ENCODE results near the gene NHLH2.

Gene NHLH2

DNA sequence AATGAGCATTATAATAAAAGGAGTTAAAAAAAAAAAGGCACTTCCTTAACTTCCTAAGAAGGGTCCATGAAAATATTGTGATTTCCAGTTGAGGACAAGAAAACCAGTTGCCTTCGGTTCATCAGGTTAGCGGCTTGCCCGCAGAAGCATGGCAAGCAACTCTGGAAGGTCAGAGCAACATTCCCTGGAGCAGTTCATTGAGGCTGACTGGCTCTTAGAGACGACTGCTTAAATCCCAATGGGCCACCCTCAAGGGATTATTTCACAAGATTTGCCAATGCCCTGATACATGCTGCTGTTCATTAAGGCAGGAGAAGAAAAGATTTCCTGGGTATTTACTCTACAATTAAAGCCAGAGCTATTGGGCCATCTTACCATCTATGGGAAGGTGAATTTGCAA, 43.4 kb downstream of the NHLH2 start:
- no peak for DNase-seq (ENCODE audit: low read depth)

DNA sequence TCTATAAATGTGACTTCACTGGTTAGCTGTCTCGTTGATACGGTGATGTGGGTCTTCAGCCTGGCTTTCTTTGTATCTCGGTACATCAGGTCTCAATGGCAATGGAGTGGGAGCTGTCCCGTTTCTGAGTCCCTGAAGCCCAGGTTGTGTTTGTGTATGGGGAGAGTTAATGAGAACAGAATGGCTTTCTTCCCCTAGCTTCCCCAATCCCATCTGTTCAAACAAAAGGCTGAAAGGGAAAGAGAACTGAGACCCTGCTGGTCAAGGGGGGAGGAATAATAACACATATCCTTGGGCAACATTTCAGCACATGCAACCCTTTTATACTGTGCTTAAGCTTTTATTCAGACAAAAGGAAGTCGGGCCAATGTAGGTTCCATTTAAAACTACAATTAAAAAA, 44.0 kb downstream of the NHLH2 start:
- no peak for DNase-seq (ENCODE audit: low read depth)

DNA sequence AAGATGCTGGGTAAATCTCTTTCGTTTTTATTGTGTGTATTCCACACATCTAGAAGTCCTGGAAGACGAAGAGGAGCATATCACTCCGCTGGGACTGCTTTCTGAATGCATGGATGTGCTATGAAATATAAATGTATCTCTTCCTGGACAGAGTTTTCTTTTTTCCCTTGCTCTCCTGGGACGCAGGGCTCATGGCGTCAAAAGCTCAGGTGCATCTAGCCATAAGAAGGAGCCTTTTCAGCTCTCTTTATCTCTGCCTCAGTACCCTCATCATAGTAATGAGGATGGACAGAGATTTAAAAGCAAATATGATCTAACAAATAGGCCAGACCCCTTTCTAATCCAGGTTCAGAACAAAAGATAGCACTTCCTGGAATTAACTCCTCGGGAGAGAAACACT, 44.9 kb downstream of the NHLH2 start:
- no peak for DNase-seq (ENCODE audit: low read depth)

DNA sequence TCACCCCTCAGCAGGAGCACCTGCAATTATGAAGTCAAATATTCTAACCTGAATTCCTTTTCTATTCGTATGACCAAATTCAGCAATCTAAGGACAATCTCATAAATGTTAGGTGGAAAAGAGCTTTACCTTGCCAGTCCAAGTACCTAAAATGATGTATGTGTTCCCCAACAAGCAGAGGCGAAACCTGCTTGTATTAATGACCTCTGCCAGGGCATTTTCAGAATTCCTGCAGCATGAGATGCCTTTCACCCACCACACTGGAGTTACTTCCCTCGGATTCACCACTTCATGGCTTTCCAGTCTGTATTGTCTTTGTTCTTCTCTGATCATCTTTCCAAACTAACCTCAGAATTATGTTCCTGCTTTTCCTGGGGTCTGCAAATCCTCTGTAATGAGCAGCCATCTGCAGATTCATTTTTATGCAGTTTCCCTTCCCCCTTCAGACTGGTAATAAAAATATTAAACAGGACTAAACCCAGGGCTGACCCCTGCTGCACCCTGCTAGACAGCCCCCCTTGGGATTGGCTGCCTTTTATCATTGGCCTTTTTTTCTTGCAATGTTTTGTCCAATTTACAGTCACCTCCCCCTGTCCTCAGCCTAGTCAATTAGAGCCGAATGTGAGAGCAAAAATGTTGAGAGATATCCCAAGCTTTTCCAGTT, 45.8 kb downstream of the NHLH2 start:
- no peak for DNase-seq (ENCODE audit: low read depth)

DNA sequence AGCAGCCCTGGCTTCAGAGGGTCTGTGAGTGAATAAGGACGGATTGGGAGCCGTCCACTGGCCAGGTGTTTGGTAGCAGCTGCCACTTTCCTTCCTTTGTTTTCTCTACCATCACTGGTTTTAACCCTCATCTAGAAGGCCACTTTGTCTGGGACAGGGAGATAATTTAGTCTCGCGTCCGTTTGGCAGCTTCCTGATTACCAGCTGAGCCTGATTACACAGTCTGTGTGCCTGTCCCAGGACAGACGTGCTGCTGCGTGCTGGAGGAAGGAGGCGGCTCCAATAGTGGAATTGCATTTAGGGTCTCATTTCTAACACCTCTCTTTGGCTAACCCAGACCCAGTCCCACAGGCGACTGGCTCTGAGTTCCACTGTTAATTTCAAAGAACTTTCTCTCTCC, 47.8 kb downstream of the NHLH2 start:
- DNase-seq (ENCODE audit: low read depth) = no peak

DNA sequence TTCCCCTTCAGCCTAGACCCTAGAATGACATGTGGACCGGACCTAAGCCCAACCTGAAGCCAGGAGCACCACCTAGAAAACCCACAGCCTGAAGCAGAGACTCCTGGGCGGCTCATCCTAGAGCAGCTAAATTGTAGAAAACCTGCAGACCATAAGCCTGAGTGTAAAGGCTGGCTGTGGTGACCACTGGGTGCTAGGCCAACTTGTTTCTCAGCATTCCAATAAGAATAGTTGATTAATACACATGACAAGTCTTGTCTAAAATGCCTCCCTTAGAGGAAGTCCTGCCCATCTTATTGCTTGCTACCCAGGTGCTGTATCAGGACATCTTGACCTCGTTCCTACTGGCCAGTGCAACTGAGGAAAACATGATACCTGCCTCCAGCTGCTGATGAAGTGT, 49.1 kb downstream of the NHLH2 start:
- DNase-seq (ENCODE audit: low read depth) = no peak

DNA sequence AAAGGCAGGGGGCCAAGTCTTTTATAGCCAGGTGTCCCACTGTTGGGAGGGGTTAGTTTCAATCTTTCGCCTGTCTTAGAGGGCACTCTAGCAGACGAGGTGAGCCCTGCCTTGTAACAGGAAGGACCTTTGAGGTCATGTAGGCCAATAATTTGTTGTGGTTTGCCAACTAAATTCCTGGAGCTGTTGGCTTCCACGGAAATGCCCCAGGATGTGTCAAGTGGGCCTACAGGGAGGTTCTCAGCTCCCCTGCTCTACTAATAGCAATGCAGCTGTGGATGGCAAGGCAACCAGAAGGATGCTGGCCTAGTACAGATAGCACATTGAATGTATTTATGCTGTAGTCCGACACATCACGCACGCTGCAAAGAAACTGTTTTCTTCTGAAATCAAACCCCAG, 50.1 kb downstream of the NHLH2 start:
- DNase-seq (ENCODE audit: low read depth) = no peak

DNA sequence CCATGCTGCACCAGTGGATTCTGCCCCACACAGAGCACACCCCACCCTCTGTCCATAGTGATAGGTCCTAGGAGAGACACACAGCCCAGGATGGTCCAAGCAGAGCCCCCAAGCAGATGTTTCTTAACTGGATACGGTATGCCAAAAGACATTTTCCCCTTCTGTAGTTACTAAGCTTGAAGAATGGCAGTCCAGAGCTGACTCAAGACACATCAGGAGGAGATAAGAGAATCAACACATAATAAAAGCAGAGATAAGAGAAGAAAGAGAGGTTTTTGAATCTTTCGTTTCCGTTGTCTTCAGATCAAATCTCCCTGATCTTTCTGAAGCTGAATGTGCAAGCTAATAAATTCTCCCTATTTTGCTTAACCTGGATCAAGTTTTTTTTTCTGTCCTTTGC, 50.6 kb downstream of the NHLH2 start:
- no peak for DNase-seq (ENCODE audit: low read depth)
